Measurements from ENCODE around the gene ERFE. TPM values are rescaled to one million over a fixed set of nuclear protein-coding genes. Genes with fewer than 3 reads are reported as not detected.
A peak's percentile ranks its signal among the peaks of the same experiment; 100 is the strongest.

The ERFE gene
- total and polyA plus RNA-seq, 2 experiments from 2014 or later: 0.41 to 0.86 TPM

- no peaks in the 10 kb centered on the region for H3F3A ChIP-seq (ENCODE audit: insufficient read depth)
- no peak overlapping the region for H3K9ac ChIP-seq
- no peak overlapping the region for H3K4me3 ChIP-seq
- no peak for TF ChIP-seq EZH2phosphoT487 (IDR thresholded peaks at IDR 0.05; ENCODE audit: insufficient read depth, low read depth)
- TF ChIP-seq EZH2 (IDR thresholded peaks at IDR 0.05; ENCODE audit: insufficient read depth, poor library complexity, severe bottlenecking): no peak
- H3K79me2 ChIP-seq (ENCODE audit: insufficient read depth): no peaks in the 10 kb centered on the region
- peaks cover 15% of the 10 kb centered on the region for H3K4me1 ChIP-seq (ENCODE audit: insufficient read depth)
- 68 to 72% methylated on average over 46 to 49 of the region's 56 CpGs for WGBS, 2 experiments (ENCODE audit: low coverage in 1 of 2, low lambda C conversion rate in 2 of 2, missing lambda C conversion rate in 2 of 2)
- in situ Hi-C loops (cut with MboI): no loop called here
- no peaks in the 10 kb centered on the region for H3K9me3 ChIP-seq (ENCODE audit: low read depth)
- no peaks in the 10 kb centered on the region for H3K27me3 ChIP-seq (replicated peaks; ENCODE audit: insufficient read depth)
- H2AFZ ChIP-seq: no peak overlapping the region
- no peaks in the 10 kb centered on the region for H3K9me2 ChIP-seq (ENCODE audit: insufficient read depth)
- H3K36me3 ChIP-seq (ENCODE audit: low read depth): no peaks in the 10 kb centered on the region
- no peak for DNase-seq
- H3K27ac ChIP-seq: no peak overlapping the region
- H3K4me2 ChIP-seq (ENCODE audit: unreplicated experiment): no peak overlapping the region
- no peaks in the 10 kb centered on the region for H4K20me1 ChIP-seq (ENCODE audit: insufficient read depth)
These were observed 19.4 kb upstream of the ERFE start for GRCh38 chr2:238139196-238140039.

DNA sequence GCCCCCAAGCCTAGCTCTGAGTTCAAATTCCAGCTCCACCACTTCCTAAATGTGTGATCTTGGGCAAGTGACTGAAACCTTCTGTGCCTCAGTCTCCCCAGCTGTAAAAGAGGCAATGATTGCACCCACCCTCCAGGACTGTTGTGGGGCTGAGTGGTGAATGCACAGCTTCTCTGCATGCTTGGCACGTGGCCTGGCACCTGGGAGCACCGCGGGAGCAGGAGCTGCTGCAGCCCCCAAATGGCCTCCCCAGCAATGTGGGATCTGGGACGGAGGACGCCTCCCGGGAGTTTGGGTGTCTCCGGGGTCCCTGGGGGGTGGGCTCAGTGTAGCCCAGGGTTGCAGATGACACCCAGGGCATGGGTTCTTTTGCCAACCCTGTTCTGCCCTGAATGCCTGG lies 18.7 kb upstream of the ERFE start:
- no peak overlapping the region for H3K4me2 ChIP-seq (ENCODE audit: unreplicated experiment)
- no peaks in the 10 kb centered on the region for H3K9me3 ChIP-seq (ENCODE audit: low read depth)
- H3K4me1 ChIP-seq (ENCODE audit: insufficient read depth): peaks cover 15% of the 10 kb centered on the region
- no peaks in the 10 kb centered on the region for H3K36me3 ChIP-seq (ENCODE audit: low read depth)
- H3K9me2 ChIP-seq (ENCODE audit: insufficient read depth): no peaks in the 10 kb centered on the region
- no peak overlapping the region for H2AFZ ChIP-seq
- no peaks in the 10 kb centered on the region for H3F3A ChIP-seq (ENCODE audit: insufficient read depth)
- H3K27ac ChIP-seq: no peak overlapping the region
- H3K27me3 ChIP-seq (replicated peaks; ENCODE audit: insufficient read depth): no peaks in the 10 kb centered on the region
- H3K9ac ChIP-seq: no peak overlapping the region
- in situ Hi-C loops (cut with MboI): no loop called here
- TF ChIP-seq EZH2 (IDR thresholded peaks at IDR 0.05; ENCODE audit: insufficient read depth, poor library complexity, severe bottlenecking) (no peak), EZH2phosphoT487 (IDR thresholded peaks at IDR 0.05; ENCODE audit: insufficient read depth, low read depth) (no peak)
- H3K4me3 ChIP-seq: no peak overlapping the region
- DNase-seq: no peak
- WGBS, 2 experiments (ENCODE audit: low coverage in 1 of 2, low lambda C conversion rate in 2 of 2, missing lambda C conversion rate in 2 of 2): 72 to 75% methylated on average over 7 of the region's 7 CpGs
- H4K20me1 ChIP-seq (ENCODE audit: insufficient read depth): no peaks in the 10 kb centered on the region
- H3K79me2 ChIP-seq (ENCODE audit: insufficient read depth): no peaks in the 10 kb centered on the region

DNA sequence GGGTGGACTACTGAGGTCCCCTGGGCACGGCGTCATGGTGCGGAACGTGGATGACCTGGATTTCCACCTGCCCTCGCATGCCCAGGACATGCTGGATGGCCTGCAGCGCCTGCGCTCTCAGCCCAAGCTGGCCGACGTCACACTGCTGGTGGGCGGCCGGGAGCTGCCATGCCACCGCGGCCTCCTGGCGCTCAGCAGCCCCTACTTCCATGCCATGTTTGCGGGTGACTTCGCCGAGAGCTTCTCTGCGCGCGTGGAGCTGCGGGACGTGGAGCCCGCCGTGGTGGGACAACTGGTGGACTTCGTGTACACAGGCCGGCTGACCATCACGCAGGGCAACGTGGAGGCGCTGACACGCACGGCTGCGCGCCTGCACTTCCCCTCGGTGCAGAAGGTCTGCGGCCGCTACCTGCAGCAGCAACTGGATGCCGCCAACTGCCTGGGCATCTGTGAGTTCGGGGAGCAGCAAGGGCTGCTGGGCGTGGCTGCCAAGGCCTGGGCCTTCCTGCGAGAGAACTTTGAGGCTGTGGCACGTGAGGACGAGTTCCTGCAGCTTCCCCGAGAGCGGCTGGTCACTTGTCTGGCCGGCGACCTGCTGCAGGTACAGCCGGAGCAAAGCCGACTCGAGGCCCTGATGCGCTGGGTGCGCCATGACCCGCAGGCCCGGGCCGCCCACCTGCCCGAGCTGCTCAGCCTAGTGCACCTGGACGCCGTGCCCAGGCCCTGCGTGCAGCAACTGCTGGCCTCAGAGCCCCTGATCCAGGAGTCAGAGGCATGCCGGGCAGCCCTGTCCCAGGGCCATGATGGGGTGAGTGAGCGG lies 17.8 kb upstream of the ERFE start:
- no peaks in the 10 kb centered on the region for H3K27me3 ChIP-seq (replicated peaks; ENCODE audit: insufficient read depth)
- in situ Hi-C loops (cut with MboI): no loop called here
- H3F3A ChIP-seq (ENCODE audit: insufficient read depth): no peaks in the 10 kb centered on the region
- 95 to 96% methylated on average over 49 to 50 of the region's 60 CpGs for WGBS, 2 experiments (ENCODE audit: low coverage in 1 of 2, low lambda C conversion rate in 2 of 2, missing lambda C conversion rate in 2 of 2)
- H3K9ac ChIP-seq: no peak overlapping the region
- no peak for TF ChIP-seq EZH2phosphoT487 (IDR thresholded peaks at IDR 0.05; ENCODE audit: insufficient read depth, low read depth)
- TF ChIP-seq EZH2 (IDR thresholded peaks at IDR 0.05; ENCODE audit: insufficient read depth, poor library complexity, severe bottlenecking): no peak
- H3K36me3 ChIP-seq (ENCODE audit: low read depth): no peaks in the 10 kb centered on the region
- H3K4me3 ChIP-seq: no peak overlapping the region
- no peaks in the 10 kb centered on the region for H3K9me3 ChIP-seq (ENCODE audit: low read depth)
- H3K4me1 ChIP-seq (ENCODE audit: insufficient read depth): peaks cover 15% of the 10 kb centered on the region
- no peak overlapping the region for H2AFZ ChIP-seq
- DNase-seq: no peak
- H3K79me2 ChIP-seq (ENCODE audit: insufficient read depth): no peaks in the 10 kb centered on the region
- no peak overlapping the region for H3K4me2 ChIP-seq (ENCODE audit: unreplicated experiment)
- no peak overlapping the region for H3K27ac ChIP-seq
- no peaks in the 10 kb centered on the region for H3K9me2 ChIP-seq (ENCODE audit: insufficient read depth)
- no peaks in the 10 kb centered on the region for H4K20me1 ChIP-seq (ENCODE audit: insufficient read depth)

DNA sequence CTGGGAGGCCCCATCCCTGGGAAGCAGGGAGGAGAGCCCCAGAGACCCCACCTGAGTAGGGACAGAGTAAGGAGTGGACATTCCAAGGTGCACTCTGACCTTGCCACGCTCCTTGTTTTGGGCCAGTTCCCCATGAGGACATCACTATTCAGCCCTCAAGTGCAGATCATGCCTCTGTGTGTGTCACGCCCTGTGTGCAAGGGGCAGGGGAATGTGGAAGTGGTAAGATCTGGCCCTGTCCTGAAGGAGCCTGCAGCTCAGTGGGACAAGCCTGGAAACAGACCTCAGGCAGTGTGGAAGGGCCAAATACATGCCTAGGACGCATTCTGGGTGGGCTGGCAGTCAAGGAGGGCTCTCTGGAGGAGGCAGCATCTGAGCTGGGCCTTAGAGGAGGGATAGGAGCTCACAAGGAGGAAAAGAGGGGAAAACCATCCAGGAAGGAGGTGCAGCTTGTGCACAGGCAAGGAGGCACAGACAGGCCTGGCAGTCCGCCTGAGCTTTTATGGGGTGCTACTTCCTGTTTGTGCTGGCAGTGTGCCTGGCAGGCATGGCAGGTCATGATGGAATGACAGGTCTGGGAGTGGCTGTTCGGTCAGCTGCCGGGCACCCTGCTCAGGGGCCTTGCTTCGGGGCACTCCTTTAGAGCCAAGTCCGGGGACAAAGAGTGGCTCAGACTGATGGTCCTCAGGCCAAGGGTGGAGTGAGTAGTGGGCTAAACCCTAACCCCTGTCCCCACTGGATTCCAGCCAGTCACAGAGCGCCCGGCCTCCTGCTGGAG lies 17.0 kb upstream of the ERFE start:
- in situ Hi-C loops (cut with MboI): no loop called here
- Histone ChIP-seq H3K36me3 (ENCODE audit: low read depth) (no peaks in the 10 kb centered on the region), H3K27ac (no peak overlapping the region), H3K4me3 (no peak overlapping the region), H3K9ac (no peak overlapping the region), H3K4me2 (ENCODE audit: unreplicated experiment) (no peak overlapping the region), H3K9me3 (ENCODE audit: low read depth) (no peaks in the 10 kb centered on the region), H4K20me1 (ENCODE audit: insufficient read depth) (no peaks in the 10 kb centered on the region), H3K4me1 (ENCODE audit: insufficient read depth) (peaks cover 15% of the 10 kb centered on the region), H3K79me2 (ENCODE audit: insufficient read depth) (no peaks in the 10 kb centered on the region), H3K9me2 (ENCODE audit: insufficient read depth) (no peaks in the 10 kb centered on the region), H2AFZ (no peak overlapping the region), H3F3A (ENCODE audit: insufficient read depth) (no peaks in the 10 kb centered on the region), H3K27me3 (replicated peaks; ENCODE audit: insufficient read depth) (no peaks in the 10 kb centered on the region)
- TF ChIP-seq EZH2phosphoT487 (IDR thresholded peaks at IDR 0.05; ENCODE audit: insufficient read depth, low read depth): no peak
- no peak for TF ChIP-seq EZH2 (IDR thresholded peaks at IDR 0.05; ENCODE audit: insufficient read depth, poor library complexity, severe bottlenecking)
- 86 to 91% methylated on average over 9 to 10 of the region's 10 CpGs for WGBS, 2 experiments (ENCODE audit: low coverage in 1 of 2, low lambda C conversion rate in 2 of 2, missing lambda C conversion rate in 2 of 2)
- peak; percentile 24 for DNase-seq
